Measurements from ENCODE around the gene WNK2. TPM values are rescaled to one million over a fixed set of nuclear protein-coding genes. Genes with fewer than 3 reads are reported as not detected.

WNK2 gene
- polyA plus RNA-seq, 3 donors = 0.40 TPM; not detected in 2

GRCh38 chr9:93246111-93246510 lies 62.2 kb downstream of the WNK2 start:
- H3K9me3 Mint-ChIP-seq = no peaks in the 10 kb centered on the region
- WGBS (ENCODE audit: insufficient coverage) = 94% methylated on average over 14 of the region's 14 CpGs
- no peak overlapping the region for H2AFZ ChIP-seq (ENCODE audit: insufficient read depth, low read depth, low read length, poor library complexity, severe bottlenecking)
- no peak overlapping the region for H3K4me2 ChIP-seq (replicated peaks; ENCODE audit: extremely low read depth, low read length, poor library complexity, severe bottlenecking)
- no peak overlapping the region for H3K9ac ChIP-seq (ENCODE audit: insufficient read depth, low read length, poor library complexity, severe bottlenecking)
- H3K27ac Mint-ChIP-seq = peak overlapping the region in 1 of 7 donors; percentile 39
- H3K4me3 ChIP-seq (replicated peaks in 1 of 3; ENCODE audit: low read depth in 2 of 3, low read length in 3 of 3) = no peak overlapping the region
- no peak for DNase-seq
- H3K79me2 ChIP-seq (ENCODE audit: insufficient read depth, low read length) = no peaks in the 10 kb centered on the region
- no peaks in the 10 kb centered on the region for H3K4me1 ChIP-seq (ENCODE audit: control insufficient read depth in 1 of 2, insufficient read depth in 2 of 2, low read length in 2 of 2)
- H3K4me3 Mint-ChIP-seq = peak overlapping the region in 1 of 2 donors; percentile 23
- H3K36me3 ChIP-seq (replicated peaks in 1 of 2; ENCODE audit: control insufficient read depth in 1 of 2, insufficient read depth in 2 of 2, low read length in 2 of 2) = no peaks in the 10 kb centered on the region
- peaks cover 8 to 39% (median 26%) of the 10 kb centered on the region in 3 donors for H3K27me3 Mint-ChIP-seq (ENCODE audit: low read depth in 3 of 3)
- TF ChIP-seq CTCF (IDR thresholded peaks at IDR 0.05) = no peak
- H3K27me3 ChIP-seq (ENCODE audit: control insufficient read depth in 2 of 2, insufficient read depth in 2 of 2, low read length in 2 of 2) = no peaks in the 10 kb centered on the region
- H3K4me1 Mint-ChIP-seq = no peaks in the 10 kb centered on the region
- no peaks in the 10 kb centered on the region for H3K36me3 Mint-ChIP-seq
- H4K20me1 ChIP-seq (ENCODE audit: insufficient read depth, low read length) = no peaks in the 10 kb centered on the region
- H3K9me3 ChIP-seq (replicated peaks in 1 of 2; ENCODE audit: control insufficient read depth in 1 of 2, insufficient read depth in 1 of 2, low read length in 2 of 2) = no peaks in the 10 kb centered on the region
- H3K27ac ChIP-seq (ENCODE audit: low read depth in 1 of 2, low read length in 2 of 2) = no peak overlapping the region
- intact Hi-C loops (cut with micrococcal nuclease) = no loop called here

GRCh38 chr9:93246526-93246925 lies 62.6 kb downstream of the WNK2 start:
- H2AFZ ChIP-seq (ENCODE audit: insufficient read depth, low read depth, low read length, poor library complexity, severe bottlenecking) = no peak overlapping the region
- no peak overlapping the region for H3K4me3 ChIP-seq (replicated peaks in 1 of 3; ENCODE audit: low read depth in 2 of 3, low read length in 3 of 3)
- Mint-ChIP-seq H3K27me3 (ENCODE audit: low read depth in 3 of 3) (peaks cover 8 to 40% (median 22%) of the 10 kb centered on the region in 3 donors), H3K27ac (no peak overlapping the region), H3K4me1 (no peaks in the 10 kb centered on the region), H3K9me3 (no peaks in the 10 kb centered on the region), H3K4me3 (no peak overlapping the region), H3K36me3 (no peaks in the 10 kb centered on the region)
- DNase-seq = no peak
- no peak for TF ChIP-seq CTCF (IDR thresholded peaks at IDR 0.05)
- H3K9me3 ChIP-seq (replicated peaks in 1 of 2; ENCODE audit: control insufficient read depth in 1 of 2, insufficient read depth in 1 of 2, low read length in 2 of 2) = no peaks in the 10 kb centered on the region
- no peaks in the 10 kb centered on the region for H3K79me2 ChIP-seq (ENCODE audit: insufficient read depth, low read length)
- H4K20me1 ChIP-seq (ENCODE audit: insufficient read depth, low read length) = no peaks in the 10 kb centered on the region
- no peak overlapping the region for H3K27ac ChIP-seq (ENCODE audit: low read depth in 1 of 2, low read length in 2 of 2)
- H3K27me3 ChIP-seq (ENCODE audit: control insufficient read depth in 2 of 2, insufficient read depth in 2 of 2, low read length in 2 of 2) = no peaks in the 10 kb centered on the region
- H3K36me3 ChIP-seq (replicated peaks in 1 of 2; ENCODE audit: control insufficient read depth in 1 of 2, insufficient read depth in 2 of 2, low read length in 2 of 2) = no peaks in the 10 kb centered on the region
- 97% methylated on average over 4 of the region's 7 CpGs for WGBS (ENCODE audit: insufficient coverage)
- intact Hi-C loops (cut with micrococcal nuclease) = no loop called here
- H3K9ac ChIP-seq (ENCODE audit: insufficient read depth, low read length, poor library complexity, severe bottlenecking) = no peak overlapping the region
- no peaks in the 10 kb centered on the region for H3K4me1 ChIP-seq (ENCODE audit: control insufficient read depth in 1 of 2, insufficient read depth in 2 of 2, low read length in 2 of 2)
- H3K4me2 ChIP-seq (replicated peaks; ENCODE audit: extremely low read depth, low read length, poor library complexity, severe bottlenecking) = no peak overlapping the region

Data from CD14-positive monocyte (primary cell).